NT2/D1 (cell line): ENCODE measurements around the gene POPDC2.

Experiments used
- DNase-seq: peaks from one replicate; pipeline ENCODE4 v3.0.0-alpha.2; 2011; ENCODE audit warnings: low read depth, low spot score
- H3K27me3 ChIP-seq: 2 replicates; pipeline ENCODE4 v1.6.0; 2011; ENCODE audit warnings: mild to moderate bottlenecking; ENCODE audit not compliant: insufficient read length, insufficient read depth
- H3K36me3 ChIP-seq: 2 replicates; pipeline ENCODE4 v1.6.1; 2011; ENCODE audit warnings: mild to moderate bottlenecking, low read length, mixed read lengths; ENCODE audit not compliant: insufficient read depth, insufficient read length
- H3K4me1 ChIP-seq: 2 replicates; pipeline ENCODE4 v1.5.1; 2011; ENCODE audit not compliant: insufficient read depth, insufficient read length
- H3K4me3 ChIP-seq: 2 replicates; pipeline ENCODE4 v1.5.1; 2011; ENCODE audit warnings: low read depth; ENCODE audit not compliant: insufficient read length
- H3K9ac ChIP-seq: 2 replicates; pipeline ENCODE4 v1.6.0; 2011; ENCODE audit warnings: low read depth; ENCODE audit not compliant: insufficient read length
- H3K9me3 ChIP-seq: 2 replicates; pipeline ENCODE4 v1.5.1; 2011; ENCODE audit warnings: mild to moderate bottlenecking, low read length; ENCODE audit not compliant: insufficient read depth
- SUZ12 ChIP-seq: IDR thresholded peaks from 2 replicates; pipeline ENCODE4 v1.6.1; 2011; ENCODE audit not compliant: insufficient read length, insufficient read depth; ENCODE audit errors: extremely low read depth
- YY1 ChIP-seq: IDR thresholded peaks from 2 replicates; pipeline ENCODE4 v1.6.1; 2011; ENCODE audit not compliant: insufficient read length, insufficient read depth
- ZNF274 ChIP-seq: IDR thresholded peaks from 2 replicates; pipeline ENCODE4 v1.6.1; 2011; ENCODE audit warnings: mild to moderate bottlenecking, low read depth, low read length

Gene POPDC2

DNA sequence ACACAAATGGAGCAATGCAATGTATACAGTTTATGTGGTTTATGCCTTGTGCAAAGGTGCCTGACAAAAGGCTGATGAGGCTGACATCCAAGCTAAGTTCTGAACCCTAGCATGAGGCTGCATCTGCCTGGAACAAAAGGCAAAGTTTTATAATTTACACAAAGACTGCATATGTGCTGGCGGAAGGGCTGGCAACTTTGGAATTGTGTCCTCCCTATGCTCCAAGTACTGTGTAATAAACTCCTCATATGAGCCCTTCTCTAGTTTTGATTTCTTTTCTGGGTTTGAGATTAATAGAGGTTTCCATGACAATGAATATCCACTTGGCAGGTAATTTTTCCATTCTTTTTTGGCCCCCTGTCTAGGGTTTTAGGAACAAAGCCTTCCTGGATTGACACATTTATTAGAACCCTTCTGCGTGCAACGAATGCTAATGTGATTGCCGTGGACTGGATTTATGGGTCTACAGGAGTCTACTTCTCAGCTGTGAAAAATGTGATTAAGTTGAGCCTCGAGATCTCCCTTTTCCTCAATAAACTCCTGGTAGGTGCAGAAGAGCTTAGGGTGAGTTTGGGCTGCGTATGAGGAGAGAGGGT, 51.9 kb downstream of the POPDC2 start:
- H3K36me3 ChIP-seq: no peaks in the 10 kb centered on the region
- peaks cover 2% of the 10 kb centered on the region for H3K4me1 ChIP-seq
- H3K9me3 ChIP-seq: no peaks in the 10 kb centered on the region
- H3K9ac ChIP-seq: no peak overlapping the region
- no peak for DNase-seq
- TF ChIP-seq YY1 (no peak), ZNF274 (no peak), SUZ12 (no peak)
- H3K4me3 ChIP-seq: no peak overlapping the region
- H3K27me3 ChIP-seq: no peaks in the 10 kb centered on the region

DNA sequence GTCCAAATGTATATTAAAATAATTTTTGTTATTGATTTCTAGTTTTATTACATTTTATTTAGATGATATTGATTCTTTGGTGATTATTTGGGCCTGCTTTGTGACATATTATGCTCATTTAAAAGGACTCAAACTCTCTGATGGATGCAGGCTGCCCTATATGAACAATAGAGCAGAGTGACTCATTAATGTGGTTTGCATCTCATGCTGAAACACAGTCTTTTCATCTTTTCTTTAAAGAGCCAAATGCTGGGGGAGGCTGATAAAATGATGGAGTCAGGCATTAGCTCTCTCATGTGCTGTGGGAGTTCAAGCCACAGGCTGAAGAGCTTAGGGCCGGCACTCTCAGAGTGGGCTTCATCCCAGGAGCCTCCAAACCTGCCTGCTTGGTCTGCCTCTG, 55.5 kb downstream of the POPDC2 start:
- H3K9ac ChIP-seq: no peak overlapping the region
- H3K36me3 ChIP-seq: no peaks in the 10 kb centered on the region
- H3K4me3 ChIP-seq: no peak overlapping the region
- H3K9me3 ChIP-seq: no peaks in the 10 kb centered on the region
- H3K27me3 ChIP-seq: no peaks in the 10 kb centered on the region
- peaks cover 2% of the 10 kb centered on the region for H3K4me1 ChIP-seq
- TF ChIP-seq YY1 (no peak), SUZ12 (no peak), ZNF274 (no peak)
- DNase-seq: no peak

DNA sequence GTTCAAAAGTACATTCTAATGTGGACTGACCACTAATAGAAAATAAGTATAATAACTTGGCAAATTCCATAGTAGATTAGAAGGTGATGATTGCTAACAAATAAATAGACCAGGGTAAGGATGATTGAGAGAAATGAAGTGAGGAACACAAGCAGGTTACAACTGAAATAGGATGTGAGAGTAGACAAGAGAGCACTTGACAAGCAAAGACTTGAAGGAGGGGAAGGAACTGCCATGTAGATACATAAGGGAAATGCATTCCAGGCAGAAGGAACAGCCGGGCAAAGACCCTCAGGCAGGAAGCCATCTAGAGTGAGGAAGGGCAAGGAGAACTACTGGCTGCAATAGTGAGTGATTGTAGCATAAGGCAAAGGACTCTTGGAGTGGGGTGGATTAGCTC, 57.7 kb downstream of the POPDC2 start:
- H3K9me3 ChIP-seq: no peaks in the 10 kb centered on the region
- H3K27me3 ChIP-seq: no peaks in the 10 kb centered on the region
- H3K9ac ChIP-seq: no peak overlapping the region
- TF ChIP-seq ZNF274 (no peak), YY1 (no peak), SUZ12 (no peak)
- DNase-seq: no peak
- no peak overlapping the region for H3K4me3 ChIP-seq
- no peaks in the 10 kb centered on the region for H3K36me3 ChIP-seq
- H3K4me1 ChIP-seq: peaks cover 2% of the 10 kb centered on the region

DNA sequence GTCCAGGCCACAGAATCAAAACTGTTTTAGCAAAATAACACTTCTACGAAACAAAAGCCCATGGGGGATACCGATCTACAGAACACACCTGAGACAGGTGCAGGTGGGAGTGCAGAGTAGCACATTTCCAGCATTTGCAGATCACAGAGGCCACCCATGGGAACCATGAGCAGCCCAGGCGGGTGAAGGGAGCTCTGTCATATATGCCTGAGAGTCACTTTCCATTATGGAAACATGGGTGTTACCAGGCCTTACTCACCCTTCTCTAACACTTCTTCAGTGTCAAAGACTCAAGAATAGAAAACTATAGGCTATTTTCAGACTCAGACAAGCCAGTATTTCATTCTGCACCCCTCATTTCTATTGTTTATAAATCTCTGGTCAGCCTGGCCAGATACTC, 59.2 kb downstream of the POPDC2 start:
- Histone ChIP-seq H3K27me3 (no peaks in the 10 kb centered on the region), H3K4me3 (no peak overlapping the region), H3K9ac (no peak overlapping the region), H3K4me1 (peaks cover 2% of the 10 kb centered on the region), H3K36me3 (no peaks in the 10 kb centered on the region), H3K9me3 (no peaks in the 10 kb centered on the region)
- DNase-seq: no peak
- TF ChIP-seq SUZ12 (no peak), YY1 (no peak)

DNA sequence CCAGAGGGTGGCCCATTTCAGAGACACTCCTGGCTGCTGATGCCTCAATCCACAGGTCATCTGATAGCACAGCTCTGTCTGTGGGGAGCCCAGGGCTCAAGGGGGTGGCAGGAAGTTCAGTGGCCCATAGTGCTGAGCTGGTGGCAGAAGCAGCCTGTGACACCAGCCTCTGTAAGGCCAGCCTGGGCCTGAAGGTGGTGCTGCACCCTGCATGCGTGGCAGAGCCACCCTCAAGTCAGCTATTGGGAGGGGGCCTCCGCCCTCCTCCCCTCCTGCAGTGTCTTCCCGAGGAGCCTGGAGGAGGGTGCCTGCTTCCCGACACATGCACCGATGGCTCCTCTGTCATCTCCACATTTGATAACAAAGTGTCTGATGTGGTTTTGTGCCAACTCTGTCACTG, 59.7 kb downstream of the POPDC2 start:
- TF ChIP-seq SUZ12 (no peak), ZNF274 (no peak), YY1 (no peak)
- Histone ChIP-seq H3K4me1 (peaks cover 2% of the 10 kb centered on the region), H3K9me3 (no peaks in the 10 kb centered on the region), H3K9ac (no peak overlapping the region), H3K4me3 (no peak overlapping the region), H3K36me3 (no peaks in the 10 kb centered on the region), H3K27me3 (no peaks in the 10 kb centered on the region)
- DNase-seq: no peak

DNA sequence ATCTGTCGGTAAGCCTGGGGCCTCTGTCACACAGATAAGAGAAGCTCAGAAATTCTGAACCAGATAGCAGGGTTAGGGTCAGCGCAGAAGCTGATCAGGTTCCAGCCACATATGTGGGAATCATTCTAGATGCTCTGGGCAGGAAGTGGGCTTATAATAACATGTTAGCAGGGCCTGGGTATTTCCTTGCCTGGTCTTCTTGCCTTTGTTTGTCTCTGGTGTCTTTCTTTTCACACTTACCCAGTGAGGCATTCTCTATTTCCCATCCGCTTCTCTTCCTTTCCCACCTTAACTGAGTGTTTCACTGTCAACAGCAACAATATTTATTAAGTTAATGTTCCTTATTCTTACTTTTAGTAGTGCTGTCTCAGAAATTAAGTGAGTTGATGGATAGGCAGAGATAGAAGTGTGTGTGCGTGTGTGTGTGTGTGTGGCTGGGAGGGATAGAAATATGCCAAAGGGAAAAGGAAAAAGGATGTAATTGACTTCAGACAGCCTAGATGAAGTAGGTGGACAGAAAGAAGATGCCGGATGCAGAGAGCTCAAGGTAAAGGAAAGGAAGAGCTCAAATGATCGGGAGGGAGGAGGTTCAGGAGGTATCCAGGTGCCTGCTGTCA, 60.7 kb downstream of the POPDC2 start:
- H3K4me3 ChIP-seq: no peak overlapping the region
- no peaks in the 10 kb centered on the region for H3K36me3 ChIP-seq
- no peaks in the 10 kb centered on the region for H3K27me3 ChIP-seq
- no peaks in the 10 kb centered on the region for H3K9me3 ChIP-seq
- DNase-seq: no peak
- H3K4me1 ChIP-seq: no peaks in the 10 kb centered on the region
- TF ChIP-seq ZNF274: no peak
- no peak for TF ChIP-seq SUZ12
- TF ChIP-seq YY1: no peak
- H3K9ac ChIP-seq: no peak overlapping the region

DNA sequence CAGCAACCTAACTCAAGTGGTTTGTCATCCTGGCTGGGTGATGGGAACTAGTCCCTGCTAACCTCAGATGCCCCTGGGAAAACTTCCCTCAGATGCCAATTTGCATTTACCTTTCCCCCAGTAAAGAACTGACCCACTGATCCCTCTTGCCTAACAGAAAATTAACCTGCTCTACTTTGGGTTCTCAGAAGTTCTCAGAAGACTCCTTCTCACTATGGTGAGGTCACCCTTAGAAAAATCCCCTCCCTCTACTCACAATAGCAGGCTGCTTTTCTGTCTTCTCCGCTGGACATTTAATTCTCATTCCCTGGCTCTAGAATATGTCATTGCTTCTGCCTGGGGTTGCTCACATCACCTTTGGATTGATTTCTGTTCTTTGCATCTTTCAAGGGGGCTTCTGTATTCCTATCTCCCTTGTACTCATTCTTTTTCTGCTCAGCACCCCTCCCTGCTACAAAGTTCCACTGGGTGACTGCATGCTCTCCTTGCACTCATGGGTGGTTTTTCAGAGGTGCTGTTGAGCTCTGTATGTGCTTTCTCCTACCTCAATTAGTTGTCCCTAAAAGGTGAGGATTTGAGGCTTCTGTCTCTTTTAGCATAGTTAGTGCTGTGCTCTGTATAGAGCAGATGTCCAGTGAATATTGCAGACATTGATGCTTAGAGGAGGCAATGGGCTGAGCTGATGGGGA, 61.8 kb downstream of the POPDC2 start:
- Histone ChIP-seq H3K27me3 (no peaks in the 10 kb centered on the region), H3K9me3 (no peaks in the 10 kb centered on the region), H3K9ac (no peak overlapping the region), H3K36me3 (no peaks in the 10 kb centered on the region), H3K4me3 (no peak overlapping the region), H3K4me1 (no peaks in the 10 kb centered on the region)
- TF ChIP-seq YY1: no peak
- no peak for TF ChIP-seq SUZ12
- no peak for TF ChIP-seq ZNF274
- no peak for DNase-seq
